Cardiac fibroblast (primary cell): ENCODE results near the gene SCGN.

Experiments
- DNase-seq, 2 donors: peaks; one replicate each; pipeline versions ENCODE4 v3.0.0 to v3.0.0-alpha.2; 2010; ENCODE audit warnings: low read depth in 2 of 2
- H3K4me3 ChIP-seq, 2 donors: replicated peaks in 1 of 2; 1 replicate in 1 of 2; 2 replicates in 1 of 2; pipeline ENCODE4 v1.5.1; 2011; ENCODE audit warnings: low read depth in 2 of 2, low read length in 2 of 2, mild to moderate bottlenecking in 2 of 2, moderate library complexity in 1 of 2
- CTCF ChIP-seq: IDR thresholded peaks from one replicate; pipeline ENCODE4 v1.5.1; 2011; ENCODE audit warnings: low read depth, mild to moderate bottlenecking, low read length, inconsistent platforms

Gene SCGN

GRCh38 chr6:25704001-25704400 lies 52.0 kb downstream of the SCGN start:
- TF ChIP-seq CTCF, result no peak
- DNase-seq, result no peak
- no peak overlapping the region for H3K4me3 ChIP-seq

DNA sequence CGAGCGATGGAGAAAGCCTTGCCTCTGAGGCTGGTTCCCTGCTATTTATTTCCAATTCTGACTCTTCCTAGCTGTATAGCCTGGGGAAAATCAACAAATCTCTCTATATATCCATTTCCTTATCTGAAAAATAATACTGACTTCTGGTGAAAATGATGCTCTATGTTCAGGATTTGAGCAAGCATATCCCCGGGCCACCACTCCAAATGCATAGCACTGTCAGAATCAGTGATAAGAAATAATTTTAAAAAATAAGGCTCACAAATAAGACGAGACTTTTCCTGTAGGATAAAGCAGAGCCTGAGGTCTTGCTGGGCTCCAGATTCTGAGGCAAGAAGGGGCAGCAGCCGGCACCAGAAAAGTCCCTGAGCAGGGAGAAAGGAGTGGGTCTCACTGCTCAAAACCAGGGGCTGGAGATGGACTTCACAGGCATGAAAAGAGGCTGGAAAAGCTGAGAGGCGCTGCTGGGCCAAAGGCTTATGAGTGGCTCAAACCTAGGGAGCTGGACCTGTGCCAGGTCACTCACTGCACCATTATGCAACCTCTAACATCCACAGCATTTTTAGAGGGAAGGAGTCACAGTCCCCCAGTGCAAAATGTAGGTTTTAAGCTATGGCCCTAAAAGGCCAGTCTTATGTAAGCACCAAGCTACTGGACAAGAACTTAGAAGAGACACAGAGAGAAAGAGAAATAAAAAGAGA lies 54.4 kb downstream of the SCGN start:
- peak; percentile 49 to 54 for DNase-seq
- no peak for TF ChIP-seq CTCF
- H3K4me3 ChIP-seq, result no peak overlapping the region

GRCh38 chr6:25709761-25710160 lies 57.7 kb downstream of the SCGN start:
- no peak overlapping the region for H3K4me3 ChIP-seq
- no peak for DNase-seq
- TF ChIP-seq CTCF, result no peak

- DNase-seq, result no peak
- no peak overlapping the region for H3K4me3 ChIP-seq
- no peak for TF ChIP-seq CTCF
Observed at GRCh38 chr6:25710287-25710686, 58.3 kb downstream of the SCGN start.

DNA sequence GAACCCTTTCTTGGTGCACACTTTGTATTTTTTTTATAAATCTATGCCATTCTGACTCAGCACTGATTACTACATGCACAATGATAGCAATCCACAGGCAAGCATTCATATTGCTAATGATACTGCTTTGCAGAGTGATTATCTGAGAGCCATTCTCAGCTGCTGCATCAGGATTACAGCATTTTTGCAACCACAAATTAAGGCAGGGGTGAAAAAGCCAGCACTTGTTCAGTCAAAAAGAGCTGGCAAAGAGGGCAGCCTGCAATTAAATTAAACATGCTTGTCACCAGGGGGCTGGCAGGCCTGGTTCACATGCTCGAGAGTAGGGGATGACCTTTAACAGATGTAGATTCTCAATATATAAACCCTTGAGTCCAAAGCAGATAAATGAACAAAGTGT lies 61.8 kb downstream of the SCGN start:
- peak; percentile 5 to 15 for DNase-seq
- no peak for TF ChIP-seq CTCF
- H3K4me3 ChIP-seq, result no peak overlapping the region

DNA sequence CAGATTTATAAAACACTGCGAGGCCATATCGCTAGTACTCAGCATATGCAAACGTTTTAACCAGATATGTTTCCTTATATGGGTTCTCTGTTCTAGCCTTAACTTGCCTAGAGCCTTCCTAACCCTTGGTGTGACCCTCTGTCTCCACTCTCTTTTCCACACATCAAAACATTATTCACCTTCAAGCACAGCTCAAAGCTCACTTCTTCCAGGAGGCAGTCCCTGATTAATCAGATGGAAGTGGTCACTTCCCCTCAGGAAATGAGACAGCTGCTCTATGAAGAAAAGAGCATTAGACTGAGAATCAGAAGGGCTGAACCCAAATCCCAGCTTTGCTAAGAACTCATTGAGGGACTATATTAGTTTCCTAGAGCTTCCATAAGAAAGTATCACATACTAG lies 62.8 kb downstream of the SCGN start:
- peak; percentile 7 to 18 for DNase-seq

More for the DNA sequence above, 62.8 kb downstream of the SCGN start:
- H3K4me3 ChIP-seq, result no peak overlapping the region
- no peak for TF ChIP-seq CTCF
